Testis (tissue), 2 donors: ENCODE measurements around the gene RASGRF2.

ENCODE experiments used
- CTCF ChIP-seq, 3 experiments: fragments of 450-650 bp in 2 of 3; fragments of 200-600 bp in 1 of 3; sonication (generic) in 1 of 3; IDR thresholded peaks; one replicate each; pipeline ENCODE4 v1.5.1; 2016 to 2019; ENCODE audit warnings: antibody characterized with exemption in 3 of 3, mild to moderate bottlenecking in 2 of 3, moderate library complexity in 1 of 3
- POLR2A ChIP-seq: fragments of 450-650 bp; IDR thresholded peaks from one replicate; pipeline ENCODE4 v1.6.1; 2017; ENCODE audit warnings: antibody characterized with exemption, mild to moderate bottlenecking, moderate library complexity

DNA sequence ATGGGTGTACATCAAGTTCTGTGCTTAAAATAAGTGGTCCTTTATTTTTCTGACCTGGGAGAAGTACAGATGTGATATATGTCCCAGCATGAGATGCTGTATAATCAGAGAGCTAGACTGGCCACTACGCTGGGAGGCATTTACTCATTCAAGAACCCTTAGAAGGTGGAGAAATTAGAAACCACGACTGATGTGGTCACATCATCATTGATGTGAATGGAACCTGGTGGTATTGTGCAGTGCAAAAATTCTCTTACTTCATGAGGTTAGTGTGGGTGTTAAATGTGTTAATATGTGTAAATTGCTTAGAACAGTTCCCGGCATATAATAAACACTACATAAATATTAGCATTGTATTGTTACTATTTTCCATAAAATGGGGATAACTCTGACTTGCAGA lies 203.5 kb downstream of the RASGRF2 start:
- TF ChIP-seq CTCF (IDR thresholded peaks at IDR 0.05) (no peak), POLR2A (no peak)
